B cell (primary cell): ENCODE data around the gene TRIM6. TPM values are rescaled to one million over a fixed set of nuclear protein-coding genes. Genes with fewer than 3 reads are reported as not detected.

Experiments
- ATAC-seq: fragments of 200-7000 bp; cut with Tn5 transposase; one replicate; pipeline ENCODE4 v1.10.0; 2021; ENCODE audit warnings: low read depth, mild to moderate bottlenecking, moderate number of reproducible peaks, moderate library complexity
- CTCF ChIA-PET: fragments of 350-600 bp; sonication (Branson Sonifier 250); formaldehyde crosslinking; loops from one replicate; lab custom pipeline; 2021; ENCODE audit warnings: antibody characterized with exemption, inconsistent platforms; lab: Charles Lee
- POLR2A ChIA-PET: fragments of 350-600 bp; sonication (Branson Sonifier 250); formaldehyde crosslinking; loops from one replicate; lab custom pipeline; 2021; ENCODE audit warnings: antibody characterized with exemption; lab: Charles Lee
- DNase-seq: peaks from one replicate; pipeline ENCODE4 v3.0.0; 2013
- H2AFZ ChIP-seq: 2 replicates; pipeline ENCODE4 v1.6.1; 2012; ENCODE audit warnings: mild to moderate bottlenecking, low read depth, low read length; ENCODE audit not compliant: insufficient read depth, poor library complexity, severe bottlenecking
- H3K27ac ChIP-seq, 2 donors: 1 replicate in 1 of 2; 2 replicates in 1 of 2; pipeline ENCODE4 v1.5.1; 2012 to 2013; ENCODE audit warnings: low read length in 2 of 2, mild to moderate bottlenecking in 2 of 2, moderate library complexity in 1 of 2
- H3K27me3 ChIP-seq, 4 experiments: fragments of 200-600 bp in 1 of 4; sonication (generic) in 1 of 4; replicated peaks in 1 of 4; 1 replicate in 2 of 4; 2 replicates in 2 of 4; pipeline versions ENCODE4 v1.6.1 to v1.7.0; 2013 to 2016; ENCODE audit warnings: low read length in 3 of 4, mild to moderate bottlenecking in 2 of 4, mixed read lengths in 1 of 4, moderate library complexity in 1 of 4; ENCODE audit not compliant: insufficient read depth in 4 of 4, control insufficient read depth in 3 of 4; ENCODE audit errors: control extremely low read depth in 1 of 4
- H3K36me3 ChIP-seq, 2 experiments: replicated peaks in 1 of 2; 1 replicate in 1 of 2; 2 replicates in 1 of 2; pipeline versions ENCODE4 v1.6.1 to v1.7.1; 2013; ENCODE audit warnings: low read length in 1 of 2; ENCODE audit not compliant: insufficient read depth in 2 of 2, control insufficient read depth in 1 of 2; ENCODE audit errors: control extremely low read depth in 1 of 2, extremely low read depth in 1 of 2
- H3K4me1 ChIP-seq, 2 donors: fragments of 200-600 bp in 1 of 2; sonication (generic) in 1 of 2; 1 replicate in 1 of 2; 2 replicates in 1 of 2; pipeline versions ENCODE4 v1.5.1 to v1.6.1; 2013 to 2017; ENCODE audit warnings: low read length in 2 of 2; ENCODE audit not compliant: control insufficient read depth in 2 of 2, insufficient read depth in 2 of 2
- H3K4me2 ChIP-seq: replicated peaks from 2 replicates; pipeline ENCODE3; 2012; ENCODE audit warnings: mild to moderate bottlenecking, low read depth, low read length; ENCODE audit not compliant: poor library complexity, severe bottlenecking
- H3K4me3 ChIP-seq, 5 experiments: fragments of 200-600 bp in 1 of 5; sonication (generic) in 1 of 5; 1 replicate in 3 of 5; 2 replicates in 2 of 5; pipeline versions ENCODE4 v1.5.1 to v1.7.0; 2011 to 2016; ENCODE audit warnings: low read length in 4 of 5, mild to moderate bottlenecking in 4 of 5, low read depth in 2 of 5, control low read depth in 1 of 5, moderate library complexity in 1 of 5; ENCODE audit not compliant: insufficient read depth in 1 of 5; ENCODE audit errors: control extremely low read depth in 1 of 5, extremely low read depth in 1 of 5
- H3K79me2 ChIP-seq: fragments of 200-600 bp; sonication (generic); one replicate; pipeline ENCODE4 v1.6.0; 2016; ENCODE audit warnings: low read length; ENCODE audit not compliant: control insufficient read depth, insufficient read depth
- H3K9ac ChIP-seq: fragments of 200-600 bp; sonication (generic); 2 replicates; pipeline ENCODE4 v1.6.1; 2017; ENCODE audit warnings: mild to moderate bottlenecking, low read length, moderate library complexity
- H3K9me3 ChIP-seq, 3 donors: one replicate each; pipeline versions ENCODE4 v1.6.1 to v1.7.1; 2013; ENCODE audit warnings: low read length in 2 of 3; ENCODE audit not compliant: control insufficient read depth in 2 of 3, insufficient read depth in 1 of 3; ENCODE audit errors: control extremely low read depth in 1 of 3
- H4K20me1 ChIP-seq: 2 replicates; pipeline ENCODE4 v1.6.0; 2012; ENCODE audit warnings: mild to moderate bottlenecking, low read length; ENCODE audit not compliant: insufficient read depth, control insufficient read depth, poor library complexity, severe bottlenecking
- H3K27ac Mint-ChIP-seq: one replicate; pipeline ENCODE4 v1.8.0; 2021; ENCODE audit warnings: mixed read lengths
- H3K27me3 Mint-ChIP-seq: one replicate; pipeline ENCODE4 v1.8.0; 2021; ENCODE audit warnings: mixed read lengths
- H3K4me1 Mint-ChIP-seq: one replicate; pipeline ENCODE4 v1.8.0; 2021; ENCODE audit warnings: mixed read lengths
- H3K4me3 Mint-ChIP-seq: one replicate; pipeline ENCODE4 v1.8.0; 2021; ENCODE audit warnings: mixed read lengths
- H3K9me3 Mint-ChIP-seq: one replicate; pipeline ENCODE4 v1.8.0; 2022; ENCODE audit warnings: mixed read lengths; ENCODE audit not compliant: insufficient read depth
- EZH2 ChIP-seq: IDR thresholded peaks from 2 replicates; pipeline ENCODE4 v1.6.1; 2012; ENCODE audit warnings: borderline replicate concordance, low read depth, mild to moderate bottlenecking, moderate library complexity, low read length; ENCODE audit not compliant: insufficient read depth, poor library complexity, severe bottlenecking
- WGBS: methylation state at CpG from one replicate; pipeline ENCODE4 v1.1.5; 2013; ENCODE audit warnings: missing lambda C conversion rate; ENCODE audit not compliant: insufficient coverage; 5-methylcytosine and 5-hydroxymethylcytosine counted together
- intact Hi-C: fragments of 100-400 bp; cut with micrococcal nuclease; formaldehyde crosslinking; loops from one replicate; pipeline ENCODE4 v1.10.0; 2022
- polyA plus RNA-seq: library from polyadenylated mRNA; depleted of rRNA; stranded (reverse); fragments of >200 nt; gene quantifications from 2 replicates; pipeline ENCODE4 v1.2.3, GENCODE V29; 2012
- total RNA-seq, 2 donors: library from RNA; stranded (reverse); fragments of 120-200 nt in 1 of 2; gene quantifications; 1 replicate in 1 of 2; 2 replicates in 1 of 2; pipeline versions ENCODE4 v1.2.3 to v1.2.4, GENCODE V29; 2013 to 2022
- TF ChIP-seq, protein P1 (sequence below): fragments of 200-600 bp; IDR thresholded peaks from one replicate; pipeline ENCODE4 v1.8.0; 2022; ENCODE audit warnings: antibody characterized with exemption, mild to moderate bottlenecking

The TRIM6 gene
- total and polyA plus RNA-seq, 2 donors (not counting 1 experiment from before 2014, with no cell fraction given): 0.10 TPM; not detected in 1

DNA sequence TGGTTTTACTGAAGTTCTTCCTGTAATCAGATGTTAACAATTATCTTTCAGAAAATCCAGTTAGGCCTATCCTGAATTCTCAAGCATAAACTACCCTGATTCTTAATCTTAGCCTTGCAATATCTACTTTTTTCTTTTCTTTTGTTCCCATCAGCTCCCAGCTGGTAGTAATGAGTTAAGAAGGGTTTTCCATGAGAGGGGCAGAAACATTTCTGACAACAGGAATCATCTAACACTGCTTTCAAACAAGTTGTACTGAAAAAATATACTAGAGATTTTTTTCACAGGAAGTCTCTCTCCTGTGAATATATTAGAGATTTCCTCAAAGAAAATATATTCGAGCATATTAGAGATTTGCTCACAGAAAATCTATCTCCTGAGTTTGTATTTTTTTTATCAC, 3.3 kb upstream of the TRIM6 start:
- H3K27me3 Mint-ChIP-seq: peaks cover 3% of the 10 kb centered on the region
- no peak overlapping the region for H3K4me3 Mint-ChIP-seq
- ChIA-PET CTCF (no interaction called here), POLR2A (no interaction called here)
- H3K4me1 ChIP-seq: peaks cover 9 to 11% of the 10 kb centered on the region in 2 donors
- H3K79me2 ChIP-seq: no peaks in the 10 kb centered on the region
- H3K4me1 Mint-ChIP-seq: peaks cover 13% of the 10 kb centered on the region
- ATAC-seq: no peak
- no peaks in the 10 kb centered on the region for H3K9me3 ChIP-seq
- intact Hi-C loops: no loop called here
- no peak for DNase-seq
- H3K9me3 Mint-ChIP-seq: no peaks in the 10 kb centered on the region
- H3K4me3 ChIP-seq: no peak overlapping the region
- no peaks in the 10 kb centered on the region for H3K36me3 ChIP-seq
- peaks cover 0 to 3% (median 0%) of the 10 kb centered on the region in 4 experiments for H3K27me3 ChIP-seq
- no peak for TF ChIP-seq EZH2
- TF ChIP-seq, protein P1, sequence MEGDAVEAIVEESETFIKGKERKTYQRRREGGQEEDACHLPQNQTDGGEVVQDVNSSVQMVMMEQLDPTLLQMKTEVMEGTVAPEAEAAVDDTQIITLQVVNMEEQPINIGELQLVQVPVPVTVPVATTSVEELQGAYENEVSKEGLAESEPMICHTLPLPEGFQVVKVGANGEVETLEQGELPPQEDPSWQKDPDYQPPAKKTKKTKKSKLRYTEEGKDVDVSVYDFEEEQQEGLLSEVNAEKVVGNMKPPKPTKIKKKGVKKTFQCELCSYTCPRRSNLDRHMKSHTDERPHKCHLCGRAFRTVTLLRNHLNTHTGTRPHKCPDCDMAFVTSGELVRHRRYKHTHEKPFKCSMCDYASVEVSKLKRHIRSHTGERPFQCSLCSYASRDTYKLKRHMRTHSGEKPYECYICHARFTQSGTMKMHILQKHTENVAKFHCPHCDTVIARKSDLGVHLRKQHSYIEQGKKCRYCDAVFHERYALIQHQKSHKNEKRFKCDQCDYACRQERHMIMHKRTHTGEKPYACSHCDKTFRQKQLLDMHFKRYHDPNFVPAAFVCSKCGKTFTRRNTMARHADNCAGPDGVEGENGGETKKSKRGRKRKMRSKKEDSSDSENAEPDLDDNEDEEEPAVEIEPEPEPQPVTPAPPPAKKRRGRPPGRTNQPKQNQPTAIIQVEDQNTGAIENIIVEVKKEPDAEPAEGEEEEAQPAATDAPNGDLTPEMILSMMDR: no peak
- H3K27ac Mint-ChIP-seq: no peak overlapping the region
- H3K9ac ChIP-seq: no peak overlapping the region
- H3K27ac ChIP-seq: no peak overlapping the region
- H3K4me2 ChIP-seq: no peak overlapping the region
- WGBS: no CpG with 5 or more reads among the region's 1 CpG
- no peak overlapping the region for H2AFZ ChIP-seq
- H4K20me1 ChIP-seq: no peaks in the 10 kb centered on the region

DNA sequence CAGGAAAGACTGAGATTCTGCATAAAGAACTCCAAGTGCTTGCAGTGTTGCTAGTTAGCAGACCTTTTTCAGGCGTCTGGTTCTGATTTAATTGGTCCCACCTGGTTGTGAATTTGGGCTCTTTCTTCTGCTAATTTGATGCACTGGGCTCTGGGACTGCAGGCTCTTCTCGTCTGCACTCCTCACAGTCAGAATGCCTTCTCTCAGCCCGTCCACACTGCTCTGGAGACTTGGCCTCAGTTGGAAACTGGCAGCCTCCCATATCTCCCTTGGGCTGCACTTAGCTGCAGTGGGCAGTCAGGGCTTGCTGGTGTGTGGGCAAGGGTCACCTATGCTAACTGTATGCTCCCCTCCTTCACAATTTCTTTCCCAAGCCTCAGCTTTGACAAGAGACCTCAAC, 1.5 kb downstream of the TRIM6 start:
- H3K9ac ChIP-seq: no peak overlapping the region
- CTCF ChIA-PET: interaction anchor here (1.1 to 3.7 kb wide), 2 partner anchors 114 to 294 kb away, joined by 4 to 26 read pairs; no protein-coding TSS in a partner anchor
- H3K36me3 ChIP-seq: no peaks in the 10 kb centered on the region
- peaks cover 9 to 11% of the 10 kb centered on the region in 2 donors for H3K4me1 ChIP-seq
- POLR2A ChIA-PET: no interaction called here
- Mint-ChIP-seq H3K27ac (no peak overlapping the region), H3K27me3 (peaks cover 3% of the 10 kb centered on the region), H3K4me3 (no peak overlapping the region), H3K4me1 (peaks cover 16% of the 10 kb centered on the region), H3K9me3 (no peaks in the 10 kb centered on the region)
- DNase-seq (no peak), ATAC-seq (no peak)
- H3K79me2 ChIP-seq: no peaks in the 10 kb centered on the region
- WGBS: 100% methylated on average over 1 of the region's 3 CpGs
- H3K4me3 ChIP-seq: no peak overlapping the region
- H2AFZ ChIP-seq: no peak overlapping the region
- no peaks in the 10 kb centered on the region for H4K20me1 ChIP-seq
- intact Hi-C loops: no loop called here
- H3K9me3 ChIP-seq: no peaks in the 10 kb centered on the region
- TF ChIP-seq EZH2: no peak
- TF ChIP-seq, protein P1: no peak
- H3K27ac ChIP-seq: no peak overlapping the region
- peaks cover 0 to 3% (median 1%) of the 10 kb centered on the region in 4 experiments for H3K27me3 ChIP-seq
- no peak overlapping the region for H3K4me2 ChIP-seq
